ENCODE data around the gene DGLUCY.
"Not testable (repeated sequence)": the region's sequence is repeated elsewhere in the genome, so short reads cannot be mapped to it uniquely, and the experiment has no call there.

DGLUCY gene

DNA sequence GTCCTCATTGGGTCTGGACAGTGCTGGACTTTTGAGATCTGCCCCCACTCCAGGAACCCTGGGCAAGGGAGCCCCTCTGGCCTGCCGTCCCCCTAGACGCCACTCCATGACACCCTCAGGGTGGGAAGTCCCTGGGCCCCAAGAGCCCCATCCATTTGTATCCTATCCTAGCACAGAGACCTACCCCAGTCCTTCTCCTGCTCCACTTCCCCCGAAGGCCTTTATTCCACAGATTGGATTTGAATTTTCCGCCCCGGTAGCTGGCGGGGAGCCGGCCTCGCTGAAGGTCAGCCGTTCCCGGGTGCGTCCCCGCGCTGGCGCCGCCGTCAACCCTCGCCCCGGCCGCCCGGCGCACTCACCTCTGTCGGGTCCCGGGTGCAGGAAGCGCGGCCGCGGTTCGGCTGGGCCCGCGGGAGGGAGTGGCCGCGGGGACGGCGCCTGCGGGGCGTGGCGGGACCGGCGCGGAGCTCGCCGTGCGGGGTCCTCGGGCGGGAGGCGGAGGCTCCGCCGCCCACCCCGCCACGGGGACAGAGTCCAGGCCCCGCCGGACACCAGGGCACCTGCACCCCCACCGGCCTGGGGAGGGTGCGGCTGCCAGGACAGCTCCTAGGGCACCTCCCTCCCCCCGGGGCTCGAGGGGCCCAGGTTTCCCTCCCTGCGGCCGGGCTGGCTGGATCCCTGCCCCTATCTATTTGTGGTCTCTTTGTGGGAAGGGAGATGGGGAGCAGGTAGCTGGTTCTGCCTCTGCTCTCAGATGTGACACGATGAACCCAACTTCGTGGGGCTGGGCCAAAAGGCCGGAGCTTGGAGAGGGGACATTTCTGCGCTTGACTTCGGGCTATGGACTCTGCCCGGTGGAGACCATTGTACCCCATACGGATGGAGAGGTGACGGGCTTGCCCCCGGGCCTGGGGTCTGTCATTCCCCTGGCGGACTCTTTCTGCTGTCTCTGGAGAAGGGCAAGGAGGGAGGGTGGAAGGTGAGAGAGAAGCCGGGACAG is 150.6 kb downstream of the DGLUCY start:
- DNase-seq (ENCODE audit: insufficient read length, low spot score) (no peak), FAIRE-seq (no peak)

DNA sequence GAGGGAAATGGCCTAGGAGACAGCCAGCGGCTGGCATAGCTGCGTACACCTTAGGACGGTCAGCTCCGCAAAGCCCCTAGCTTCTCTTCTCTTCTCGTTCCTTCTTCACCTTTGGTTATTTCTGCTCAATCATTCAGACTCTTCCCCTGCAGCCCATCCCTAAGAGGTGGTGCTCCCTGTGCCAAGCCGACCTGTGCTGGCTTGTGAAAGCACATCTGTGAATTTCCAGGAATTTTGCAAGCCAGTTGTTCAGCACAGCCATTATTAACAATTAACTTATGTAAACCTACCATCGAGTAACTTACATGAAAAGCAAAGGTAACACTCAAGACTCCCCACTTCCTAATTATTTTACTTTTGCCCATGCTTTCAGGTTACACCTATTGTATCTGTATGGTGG is 151.5 kb downstream of the DGLUCY start:
- DNase-seq (ENCODE audit: insufficient read length, low spot score) (no peak), FAIRE-seq (no peak)
- no peak for TF ChIP-seq SPI1 (IDR thresholded peaks at IDR 0.05; ENCODE audit: low read depth, low read length)
- TF ChIP-seq PAX5 (IDR thresholded peaks at IDR 0.05; ENCODE audit: insufficient read depth, low read length, severe bottlenecking) = no peak
- TF ChIP-seq TAF1 (IDR thresholded peaks at IDR 0.05; ENCODE audit: low read depth, low read length) = no peak
- TF ChIP-seq POLR2AphosphoS5 (IDR thresholded peaks at IDR 0.05; ENCODE audit: low read depth, low read length) = no peak; the same call in 1 of the 2 replicates
- TF ChIP-seq POU2F2 (IDR thresholded peaks at IDR 0.05; ENCODE audit: low read depth, low read length) = no peak
- TF ChIP-seq POLR2A (IDR thresholded peaks at IDR 0.05; ENCODE audit: low read depth, low read length) = no peak

More for the DNA sequence above, 150.6 kb downstream of the DGLUCY start:
- TF ChIP-seq SPI1 (IDR thresholded peaks at IDR 0.05; ENCODE audit: low read depth, low read length) (no peak), POU2F2 (IDR thresholded peaks at IDR 0.05; ENCODE audit: low read depth, low read length) (no peak), POLR2AphosphoS5 (IDR thresholded peaks at IDR 0.05; ENCODE audit: low read depth, low read length) (no peak), PAX5 (IDR thresholded peaks at IDR 0.05; ENCODE audit: insufficient read depth, low read length, severe bottlenecking) (no peak), POLR2A (IDR thresholded peaks at IDR 0.05; ENCODE audit: low read depth, low read length) (no peak), TAF1 (IDR thresholded peaks at IDR 0.05; ENCODE audit: low read depth, low read length) (no peak)

DNA sequence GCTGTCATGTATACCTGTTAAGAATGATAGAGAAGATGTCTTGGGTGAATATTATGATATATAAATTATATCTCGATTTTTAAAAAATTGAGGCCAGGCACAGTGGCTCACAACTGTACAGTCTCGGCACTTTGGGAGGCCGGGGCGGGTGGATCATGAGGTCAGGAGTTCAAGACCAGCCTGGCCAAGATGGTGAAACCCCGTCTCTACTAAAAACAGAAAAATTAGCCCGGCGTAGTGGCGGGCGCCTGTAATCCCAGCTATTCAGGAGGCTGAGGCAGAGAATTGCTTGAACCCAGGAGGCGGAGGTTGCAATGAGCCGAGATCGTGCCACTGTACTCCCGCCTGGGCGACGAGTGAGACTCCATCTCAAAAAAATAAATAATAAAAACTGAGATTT is 152.4 kb downstream of the DGLUCY start:
- FAIRE-seq = not testable (repeated sequence)

DNA sequence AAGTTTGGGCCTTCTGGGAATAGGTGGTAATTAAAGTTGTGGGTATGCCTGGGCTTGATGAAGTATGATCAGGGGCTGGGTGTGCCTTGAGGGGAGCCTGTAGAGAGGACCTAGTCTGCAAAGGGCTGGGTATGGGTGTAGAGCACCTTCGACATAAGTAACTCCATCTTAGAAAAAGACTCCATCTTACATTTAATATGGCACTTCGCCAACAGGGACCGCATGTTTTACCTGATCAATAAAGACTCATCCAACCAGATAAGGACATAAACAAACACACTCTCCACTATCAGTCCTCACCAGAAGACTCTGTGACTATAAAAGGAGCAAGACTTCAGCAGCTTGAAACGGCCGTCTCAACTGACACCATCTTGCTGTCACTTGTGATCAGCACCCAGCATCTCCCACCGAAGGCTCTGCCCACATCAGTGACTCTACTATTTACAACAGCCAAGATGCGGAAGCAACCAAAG is 154.1 kb downstream of the DGLUCY start:
- DNase-seq (ENCODE audit: insufficient read length, low spot score) = no peak
- FAIRE-seq = no peak
- TF ChIP-seq POLR2AphosphoS5 (IDR thresholded peaks at IDR 0.05; ENCODE audit: low read depth, low read length) (no peak), PAX5 (IDR thresholded peaks at IDR 0.05; ENCODE audit: insufficient read depth, low read length, severe bottlenecking) (no peak), POLR2A (IDR thresholded peaks at IDR 0.05; ENCODE audit: low read depth, low read length) (no peak), SPI1 (IDR thresholded peaks at IDR 0.05; ENCODE audit: low read depth, low read length) (no peak), POU2F2 (IDR thresholded peaks at IDR 0.05; ENCODE audit: low read depth, low read length) (no peak), TAF1 (IDR thresholded peaks at IDR 0.05; ENCODE audit: low read depth, low read length) (no peak)

More for the DNA sequence above, 152.4 kb downstream of the DGLUCY start:
- not testable (repeated sequence) for DNase-seq (ENCODE audit: insufficient read length, low spot score)

DNA sequence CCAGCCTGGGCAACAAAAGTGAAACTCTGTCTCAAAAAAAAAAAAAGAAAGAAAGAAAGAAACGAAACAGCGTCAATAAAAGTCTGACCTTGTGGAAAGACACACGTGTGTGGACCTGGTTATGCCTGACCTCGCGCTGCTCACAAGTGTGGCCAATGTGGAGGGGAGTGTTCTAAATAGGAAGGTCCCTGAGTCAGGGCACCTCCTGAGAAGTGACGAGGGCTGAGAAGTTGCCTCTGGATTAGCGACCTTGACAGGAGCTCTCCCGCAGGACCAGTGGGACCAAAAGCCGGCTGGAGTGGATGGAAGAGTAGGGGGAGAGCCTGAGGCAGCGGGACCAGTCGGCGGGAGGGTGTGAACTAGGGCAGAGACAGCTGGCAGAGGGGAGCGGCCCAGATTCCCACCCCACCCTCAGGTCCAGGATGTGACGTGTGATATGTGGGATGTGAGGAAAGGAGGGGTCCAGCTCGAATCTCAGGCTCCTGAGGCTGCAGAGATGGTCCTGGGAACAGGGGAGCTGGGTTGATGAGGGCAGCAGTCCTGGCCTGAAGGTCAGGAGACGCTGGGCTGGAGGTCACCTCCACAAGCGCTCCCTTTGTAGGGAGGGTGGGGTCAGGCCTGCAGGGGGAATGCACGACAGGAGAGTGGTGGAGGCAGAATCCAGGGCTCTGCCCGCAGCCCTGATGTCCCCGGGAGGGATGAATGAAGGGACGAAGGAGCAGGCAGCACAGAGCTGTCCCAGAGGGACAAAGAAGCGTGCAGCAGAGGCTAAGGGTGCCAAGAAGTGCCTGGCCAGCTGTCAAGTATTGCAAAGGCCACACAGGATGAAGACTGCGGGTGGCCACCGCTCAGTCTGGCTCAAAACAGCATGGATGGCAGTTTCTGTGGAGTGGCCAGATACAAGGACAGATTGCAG is 155.5 kb downstream of the DGLUCY start:
- FAIRE-seq = no peak
- DNase-seq (ENCODE audit: insufficient read length, low spot score) = no peak
- TF ChIP-seq POLR2AphosphoS5 (IDR thresholded peaks at IDR 0.05; ENCODE audit: low read depth, low read length) (no peak), SPI1 (IDR thresholded peaks at IDR 0.05; ENCODE audit: low read depth, low read length) (no peak), POLR2A (IDR thresholded peaks at IDR 0.05; ENCODE audit: low read depth, low read length) (no peak), PAX5 (IDR thresholded peaks at IDR 0.05; ENCODE audit: insufficient read depth, low read length, severe bottlenecking) (no peak), POU2F2 (IDR thresholded peaks at IDR 0.05; ENCODE audit: low read depth, low read length) (no peak), TAF1 (IDR thresholded peaks at IDR 0.05; ENCODE audit: low read depth, low read length) (no peak)

DNA sequence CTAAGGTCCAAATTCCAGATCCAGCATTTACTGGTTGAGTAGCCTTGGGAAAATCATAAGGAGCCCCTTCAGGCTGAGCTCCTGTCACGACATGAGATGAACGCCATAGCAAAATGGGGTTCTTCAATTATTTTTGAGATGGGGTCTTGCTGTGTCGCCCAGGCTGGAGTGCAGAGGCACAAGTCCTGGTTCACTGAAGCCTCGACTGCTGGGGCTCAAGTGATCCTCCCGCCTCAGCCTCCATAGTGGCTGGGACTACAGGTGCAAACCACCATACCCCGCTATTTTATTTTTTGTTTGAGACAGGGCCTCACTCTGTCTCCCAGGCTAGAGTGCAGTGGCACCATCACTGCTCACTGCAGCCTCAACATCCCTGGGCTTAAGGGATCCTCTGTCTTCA is 156.3 kb downstream of the DGLUCY start:
- no peak for TF ChIP-seq SPI1 (IDR thresholded peaks at IDR 0.05; ENCODE audit: low read depth, low read length)
- no peak for TF ChIP-seq TAF1 (IDR thresholded peaks at IDR 0.05; ENCODE audit: low read depth, low read length)
- no peak for TF ChIP-seq PAX5 (IDR thresholded peaks at IDR 0.05; ENCODE audit: insufficient read depth, low read length, severe bottlenecking)
- no peak for TF ChIP-seq POLR2A (IDR thresholded peaks at IDR 0.05; ENCODE audit: low read depth, low read length)
- TF ChIP-seq POLR2AphosphoS5 (IDR thresholded peaks at IDR 0.05; ENCODE audit: low read depth, low read length) = no peak
- no peak for TF ChIP-seq POU2F2 (IDR thresholded peaks at IDR 0.05; ENCODE audit: low read depth, low read length)
- DNase-seq (ENCODE audit: insufficient read length, low spot score) = no peak
- FAIRE-seq = no peak

DNA sequence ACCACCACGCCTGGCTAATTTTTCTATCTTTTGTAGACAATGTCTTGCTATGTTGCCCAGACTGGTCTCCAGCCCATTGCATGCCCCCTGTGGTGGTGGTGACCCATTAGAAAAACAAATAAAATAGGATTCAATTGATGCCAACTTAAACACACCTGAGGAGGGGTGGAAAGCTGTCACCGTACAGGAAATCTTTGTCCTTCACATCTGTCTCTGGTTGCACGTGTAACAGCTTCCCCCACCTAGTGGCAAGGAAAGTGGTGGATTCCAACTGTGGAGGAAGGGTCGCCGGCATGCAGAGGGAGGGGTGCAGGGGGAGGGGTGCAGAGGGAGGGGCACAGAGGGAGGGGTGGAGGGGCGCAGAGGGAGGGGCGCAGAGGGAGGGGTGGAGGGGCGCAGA is 156.7 kb downstream of the DGLUCY start:
- FAIRE-seq = no peak
- DNase-seq (ENCODE audit: insufficient read length, low spot score) = no peak
- TF ChIP-seq PAX5 (IDR thresholded peaks at IDR 0.05; ENCODE audit: insufficient read depth, low read length, severe bottlenecking) = no peak
- TF ChIP-seq TAF1 (IDR thresholded peaks at IDR 0.05; ENCODE audit: low read depth, low read length) = no peak
- TF ChIP-seq POLR2AphosphoS5 (IDR thresholded peaks at IDR 0.05; ENCODE audit: low read depth, low read length) = no peak
- no peak for TF ChIP-seq SPI1 (IDR thresholded peaks at IDR 0.05; ENCODE audit: low read depth, low read length)
- TF ChIP-seq POLR2A (IDR thresholded peaks at IDR 0.05; ENCODE audit: low read depth, low read length) = no peak
- TF ChIP-seq POU2F2 (IDR thresholded peaks at IDR 0.05; ENCODE audit: low read depth, low read length) = no peak

DNA sequence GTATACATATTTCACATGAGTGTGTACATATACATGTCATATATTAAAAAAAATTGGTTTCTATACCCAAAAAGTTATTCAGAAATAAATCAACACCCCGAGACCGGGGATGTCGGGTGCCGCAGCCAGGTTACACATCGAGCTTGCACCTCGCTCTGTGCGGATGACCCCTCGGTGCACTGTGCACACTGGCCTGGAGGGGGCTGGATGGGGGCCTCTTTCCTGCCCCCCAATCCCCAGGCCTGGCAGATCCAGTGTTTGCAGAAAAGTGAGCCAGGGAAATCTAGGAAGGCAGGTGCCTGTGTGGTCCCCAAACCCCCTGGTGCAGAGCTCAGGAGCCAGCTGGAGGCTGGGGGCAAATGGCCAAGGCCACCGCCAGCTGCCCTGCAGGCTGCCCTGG is 157.8 kb downstream of the DGLUCY start:
- FAIRE-seq (no peak), DNase-seq (ENCODE audit: insufficient read length, low spot score) (no peak)
- no peak for TF ChIP-seq POLR2AphosphoS5 (IDR thresholded peaks at IDR 0.05; ENCODE audit: low read depth, low read length)
- TF ChIP-seq POLR2A (IDR thresholded peaks at IDR 0.05; ENCODE audit: low read depth, low read length) = no peak
- TF ChIP-seq POU2F2 (IDR thresholded peaks at IDR 0.05; ENCODE audit: low read depth, low read length) = no peak
- no peak for TF ChIP-seq PAX5 (IDR thresholded peaks at IDR 0.05; ENCODE audit: insufficient read depth, low read length, severe bottlenecking)
- no peak for TF ChIP-seq TAF1 (IDR thresholded peaks at IDR 0.05; ENCODE audit: low read depth, low read length)
- no peak for TF ChIP-seq SPI1 (IDR thresholded peaks at IDR 0.05; ENCODE audit: low read depth, low read length)

Data from GM12891 (cell line).